ENCODE data around the gene GMPR. TPM values are rescaled to one million over a fixed set of nuclear protein-coding genes. Genes with fewer than 3 reads are reported as not detected.

GMPR gene
- polyA plus RNA-seq, 1 donor (not counting 4 experiments of a cell fraction or from before 2014, with no cell fraction given) = 0.50 TPM

GRCh38 chr6:16228709-16229665 lies 9.4 kb upstream of the GMPR start:
- no peak overlapping the region for H2AFZ ChIP-seq (ENCODE audit: control insufficient read depth, low read length)
- TF ChIP-seq EZH2 (IDR thresholded peaks at IDR 0.05; ENCODE audit: low read length) = no peak
- no peak for TF ChIP-seq CTCF (optimal IDR thresholded peaks at IDR 0.05 in 1 of 3, IDR thresholded peaks at IDR 0.05 in 1 of 3, conservative IDR thresholded peaks at IDR 0.05 in 1 of 3; ENCODE audit: extremely low read depth in 1 of 3, insufficient read depth in 2 of 3, low read length in 3 of 3)
- H3K4me1 ChIP-seq (ENCODE audit: control insufficient read depth, extremely low read depth, insufficient read depth, low read length) = no peaks in the 10 kb centered on the region
- no peak overlapping the region for H3K4me3 ChIP-seq (ENCODE audit: control insufficient read depth in 2 of 3, extremely low read depth in 1 of 3, insufficient read depth in 2 of 3, low read depth in 1 of 3, low read length in 3 of 3)
- H3K9me1 ChIP-seq (ENCODE audit: control insufficient read depth, extremely low read depth, insufficient read depth, low read length) = no peaks in the 10 kb centered on the region
- no peaks in the 10 kb centered on the region for H4K20me1 ChIP-seq (ENCODE audit: control insufficient read depth, extremely low read depth, insufficient read depth, low read length)
- H3K27ac ChIP-seq (ENCODE audit: control insufficient read depth, insufficient read depth, low read length) = no peak overlapping the region
- H3K27me3 ChIP-seq (ENCODE audit: control insufficient read depth, extremely low read depth, insufficient read depth, low read length) = peaks cover 27% of the 10 kb centered on the region
- H3K79me2 ChIP-seq (ENCODE audit: control insufficient read depth, insufficient read depth, low read length) = no peaks in the 10 kb centered on the region
- H3K4me2 ChIP-seq (ENCODE audit: control insufficient read depth, extremely low read depth, insufficient read depth, low read depth, low read length) = no peak overlapping the region
- dilution Hi-C loops (cut with MboI; ENCODE audit: extremely low pct_ligation_motif_present, low sequenced_read_pairs) = no loop called here
- H3K9me3 ChIP-seq (ENCODE audit: control insufficient read depth, low read depth, low read length) = no peaks in the 10 kb centered on the region
- no peak overlapping the region for H3K9ac ChIP-seq (ENCODE audit: control insufficient read depth, extremely low read depth, insufficient read depth, low read length)
- no peak for DNase-seq (ENCODE audit: low read depth, low spot score)
- no peak for FAIRE-seq
- no peaks in the 10 kb centered on the region for H3K36me3 ChIP-seq (ENCODE audit: control insufficient read depth in 2 of 2, extremely low read depth in 1 of 2, insufficient read depth in 2 of 2, low read length in 2 of 2)

- Histone ChIP-seq H2AFZ (ENCODE audit: control insufficient read depth, low read length) (no peak overlapping the region), H4K20me1 (ENCODE audit: control insufficient read depth, extremely low read depth, insufficient read depth, low read length) (no peaks in the 10 kb centered on the region), H3K9me1 (ENCODE audit: control insufficient read depth, extremely low read depth, insufficient read depth, low read length) (no peaks in the 10 kb centered on the region), H3K27ac (ENCODE audit: control insufficient read depth, insufficient read depth, low read length) (no peak overlapping the region), H3K27me3 (ENCODE audit: control insufficient read depth, extremely low read depth, insufficient read depth, low read length) (peaks cover 27% of the 10 kb centered on the region), H3K4me3 (ENCODE audit: control insufficient read depth in 2 of 3, extremely low read depth in 1 of 3, insufficient read depth in 2 of 3, low read depth in 1 of 3, low read length in 3 of 3) (no peak overlapping the region), H3K36me3 (ENCODE audit: control insufficient read depth in 2 of 2, extremely low read depth in 1 of 2, insufficient read depth in 2 of 2, low read length in 2 of 2) (no peaks in the 10 kb centered on the region), H3K4me2 (ENCODE audit: control insufficient read depth, extremely low read depth, insufficient read depth, low read depth, low read length) (no peak overlapping the region), H3K4me1 (ENCODE audit: control insufficient read depth, extremely low read depth, insufficient read depth, low read length) (no peaks in the 10 kb centered on the region), H3K9me3 (ENCODE audit: control insufficient read depth, low read depth, low read length) (no peaks in the 10 kb centered on the region), H3K79me2 (ENCODE audit: control insufficient read depth, insufficient read depth, low read length) (no peaks in the 10 kb centered on the region), H3K9ac (ENCODE audit: control insufficient read depth, extremely low read depth, insufficient read depth, low read length) (no peak overlapping the region)
- dilution Hi-C loops (cut with MboI; ENCODE audit: extremely low pct_ligation_motif_present, low sequenced_read_pairs) = no loop called here
- TF ChIP-seq CTCF (optimal IDR thresholded peaks at IDR 0.05 in 1 of 3, IDR thresholded peaks at IDR 0.05 in 1 of 3, conservative IDR thresholded peaks at IDR 0.05 in 1 of 3; ENCODE audit: extremely low read depth in 1 of 3, insufficient read depth in 2 of 3, low read length in 3 of 3) (no peak), EZH2 (IDR thresholded peaks at IDR 0.05; ENCODE audit: low read length) (no peak)
- DNase-seq (ENCODE audit: low read depth, low spot score) (no peak), FAIRE-seq (no peak)
Observed at GRCh38 chr6:16229700-16230099, 8.7 kb upstream of the GMPR start.

All from keratinocyte (primary cell).